A549 treated with GW870086 at 1 μM for 4 hours (cell line): Measurements from ENCODE around the gene OTOG. TPM values are rescaled to one million over a fixed set of nuclear protein-coding genes. Genes with fewer than 3 reads are reported as not detected.

Experiments
- total RNA-seq: library from RNA; stranded (reverse); fragments of 200-300 nt; extraction: Qiagen RNA extraction; gene quantifications from 5 replicates; pipeline ENCODE4 v1.2.3, GENCODE V29; 2022; ENCODE audit warnings: low read depth

Gene OTOG
- total RNA-seq: not detected in 5 replicates

GRCh38 chr11:17547051-17547577 lies at the start of gene OTOG:
OTOG (plus strand) TSS chr11:17547259; CDS start chr11:17547373, 114 bp downstream.

GRCh38 chr11:17544181-17544622 lies 2.9 kb upstream of the OTOG start, which contains the start of gene USH1C:
USH1C (minus strand) TSS chr11:17544416; CDS start chr11:17544307, 109 bp downstream.

Other genes with a start within 250 kb of the OTOG start
- gene NCR3LG1, start 195.5 kb upstream of the OTOG start, total RNA-seq: 1.8 to 3.0 TPM (median 2.6 TPM) in 5 replicates
- gene KCNJ11, start 158.6 kb upstream of the OTOG start, total RNA-seq: 1.1 to 1.8 TPM (median 1.4 TPM) in 5 replicates
- 2.0 to 3.3 TPM (median 2.8 TPM) in 5 replicates for gene ABCC8, start 70.4 kb upstream of the OTOG start, total RNA-seq
- 0.54 to 1.6 TPM (median 1.1 TPM) in 5 replicates for gene USH1C, start 2.8 kb upstream of the OTOG start, total RNA-seq
- gene MYOD1, start 172.3 kb downstream of the OTOG start, total RNA-seq: not detected in 5 replicates
- gene KCNC1, start 187.5 kb downstream of the OTOG start, total RNA-seq: 0.03 to 0.19 TPM (median 0.06 TPM) in 5 replicates